Measurements from ENCODE around the gene OR2AE1.

OR2AE1 gene, protein sequence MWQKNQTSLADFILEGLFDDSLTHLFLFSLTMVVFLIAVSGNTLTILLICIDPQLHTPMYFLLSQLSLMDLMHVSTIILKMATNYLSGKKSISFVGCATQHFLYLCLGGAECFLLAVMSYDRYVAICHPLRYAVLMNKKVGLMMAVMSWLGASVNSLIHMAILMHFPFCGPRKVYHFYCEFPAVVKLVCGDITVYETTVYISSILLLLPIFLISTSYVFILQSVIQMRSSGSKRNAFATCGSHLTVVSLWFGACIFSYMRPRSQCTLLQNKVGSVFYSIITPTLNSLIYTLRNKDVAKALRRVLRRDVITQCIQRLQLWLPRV

DNA sequence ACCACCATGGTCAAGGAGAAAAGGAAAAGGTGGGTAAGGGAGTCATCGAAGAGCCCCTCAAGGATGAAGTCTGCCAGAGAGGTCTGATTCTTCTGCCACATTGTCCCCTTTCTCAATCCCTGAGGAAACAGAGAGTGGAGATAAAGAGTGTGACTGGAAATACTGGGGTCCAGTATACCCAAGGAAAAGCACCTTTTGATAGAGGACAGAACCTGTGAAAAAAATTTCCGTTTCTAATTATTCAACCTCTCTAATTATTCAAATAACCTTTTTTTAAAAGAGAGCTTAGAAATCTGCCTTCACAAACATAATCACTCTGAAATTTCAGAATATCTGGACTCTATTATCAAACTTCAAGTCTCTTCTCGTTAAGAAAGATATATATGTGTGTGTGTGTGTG is at the start of gene OR2AE1:
Gene OR2AE1, minus strand, starts transcription at position 101 of the 400 bp plus-strand sequence. Its CDS starts 0 bp downstream, at position 101.
- no peak within 1 kb of the TSS for H3K9ac ChIP-seq (ENCODE audit: low read depth, low read length)
- H3K27ac ChIP-seq (ENCODE audit: low read depth, low read length) = no peak within 1 kb of the TSS
- H3K36me3 ChIP-seq (ENCODE audit: control insufficient read depth, insufficient read depth, low read length) = no peaks in the 10 kb centered on the region
- no peak within 1 kb of the TSS for H3K4me3 ChIP-seq (ENCODE audit: low read depth, low read length)
- no peaks in the 10 kb centered on the region for H3K4me1 ChIP-seq (ENCODE audit: control insufficient read depth, insufficient read depth, low read length)
- no peaks in the 10 kb centered on the region for H3K27me3 ChIP-seq (ENCODE audit: control insufficient read depth, insufficient read depth, low read length)
- no peaks in the 10 kb centered on the region for H3K9me3 ChIP-seq (ENCODE audit: control insufficient read depth, insufficient read depth, low read length)

DNA sequence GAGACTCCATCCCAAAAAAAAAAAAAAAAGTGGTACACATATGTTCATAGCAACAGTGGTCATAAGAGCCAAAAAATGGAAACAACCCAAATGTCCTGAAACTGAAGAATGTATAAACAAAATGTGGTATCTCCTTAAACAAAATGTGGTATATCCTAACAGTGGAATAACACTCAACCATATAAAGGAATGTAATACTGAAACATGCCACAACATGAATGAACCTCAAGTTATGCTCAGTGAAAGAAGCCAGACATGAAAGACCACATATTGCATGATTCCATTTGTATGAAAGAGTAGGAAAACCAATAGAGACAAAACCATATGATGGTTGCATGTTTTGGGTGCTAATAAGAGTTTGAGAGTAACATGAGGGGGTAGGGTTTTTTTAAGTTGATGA is 49.5 kb upstream of the OR2AE1 start:
- Histone ChIP-seq H3K4me3 (ENCODE audit: low read depth, low read length) (no peak overlapping the region), H3K9me3 (ENCODE audit: control insufficient read depth, insufficient read depth, low read length) (no peaks in the 10 kb centered on the region), H3K36me3 (ENCODE audit: control insufficient read depth, insufficient read depth, low read length) (no peaks in the 10 kb centered on the region), H3K4me1 (ENCODE audit: control insufficient read depth, insufficient read depth, low read length) (peaks cover 11% of the 10 kb centered on the region; the same call in 1 of the 2 replicates), H3K27ac (ENCODE audit: low read depth, low read length) (no peak overlapping the region), H3K9ac (ENCODE audit: low read depth, low read length) (no peak overlapping the region), H3K27me3 (ENCODE audit: control insufficient read depth, insufficient read depth, low read length) (peaks cover 5% of the 10 kb centered on the region; the same call in 1 of the 2 replicates)

DNA sequence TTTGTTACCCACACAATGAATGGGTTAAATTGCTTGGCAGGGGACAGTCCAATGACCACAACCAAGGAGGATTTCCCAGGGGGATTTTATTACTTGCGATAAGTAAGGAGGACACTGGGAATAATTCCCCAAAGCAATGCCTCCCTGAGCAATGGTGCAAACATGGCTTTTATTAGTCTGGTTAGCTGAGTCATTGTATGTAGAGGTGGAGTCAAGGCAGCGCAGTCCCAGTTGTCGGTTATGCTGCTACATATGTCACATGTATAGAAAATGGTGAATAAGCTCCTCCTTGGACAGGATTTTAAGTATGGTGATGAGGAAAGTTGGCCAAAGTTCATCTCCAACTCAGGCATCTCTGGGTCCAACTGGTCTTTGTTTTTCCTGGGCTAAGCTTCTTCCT is 46.4 kb upstream of the OR2AE1 start:
- Histone ChIP-seq H3K27me3 (ENCODE audit: control insufficient read depth, insufficient read depth, low read length) (peaks cover under 1% of the 10 kb centered on the region; the same call in 1 of the 2 replicates), H3K36me3 (ENCODE audit: control insufficient read depth, insufficient read depth, low read length) (no peaks in the 10 kb centered on the region), H3K9ac (ENCODE audit: low read depth, low read length) (no peak overlapping the region), H3K4me1 (ENCODE audit: control insufficient read depth, insufficient read depth, low read length) (no peaks in the 10 kb centered on the region), H3K9me3 (ENCODE audit: control insufficient read depth, insufficient read depth, low read length) (peaks cover 7% of the 10 kb centered on the region; the same call in 1 of the 2 replicates), H3K4me3 (ENCODE audit: low read depth, low read length) (no peak overlapping the region), H3K27ac (ENCODE audit: low read depth, low read length) (no peak overlapping the region)

DNA sequence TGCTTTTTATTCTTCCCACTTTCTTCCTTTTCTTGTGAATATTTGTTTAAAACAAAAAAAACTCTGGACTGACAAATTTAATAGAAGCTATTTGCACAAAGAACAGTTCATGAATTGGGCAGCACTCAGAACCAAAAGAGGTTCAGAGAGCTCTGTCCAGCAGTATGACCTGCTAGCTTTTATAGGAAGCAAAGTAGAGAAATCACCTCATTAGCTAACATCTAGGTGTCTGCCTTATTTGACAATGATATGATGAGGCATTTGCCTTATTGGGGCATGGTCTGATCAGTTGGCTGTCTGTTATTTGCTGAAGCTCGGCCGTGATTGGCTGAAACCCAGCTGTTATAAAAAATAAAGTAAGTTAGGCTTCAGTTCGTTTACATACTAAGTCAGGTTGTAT is 43.3 kb upstream of the OR2AE1 start:
- Histone ChIP-seq H3K9ac (ENCODE audit: low read depth, low read length) (no peak overlapping the region), H3K4me1 (ENCODE audit: control insufficient read depth, insufficient read depth, low read length) (no peaks in the 10 kb centered on the region), H3K27me3 (ENCODE audit: control insufficient read depth, insufficient read depth, low read length) (no peaks in the 10 kb centered on the region; the same call in 1 of the 2 replicates), H3K27ac (ENCODE audit: low read depth, low read length) (no peak overlapping the region), H3K4me3 (ENCODE audit: low read depth, low read length) (peak overlapping the region; percentile 84), H3K36me3 (ENCODE audit: control insufficient read depth, insufficient read depth, low read length) (peaks cover 23% of the 10 kb centered on the region), H3K9me3 (ENCODE audit: control insufficient read depth, insufficient read depth, low read length) (peaks cover 7% of the 10 kb centered on the region; the same call in 1 of the 2 replicates)

DNA sequence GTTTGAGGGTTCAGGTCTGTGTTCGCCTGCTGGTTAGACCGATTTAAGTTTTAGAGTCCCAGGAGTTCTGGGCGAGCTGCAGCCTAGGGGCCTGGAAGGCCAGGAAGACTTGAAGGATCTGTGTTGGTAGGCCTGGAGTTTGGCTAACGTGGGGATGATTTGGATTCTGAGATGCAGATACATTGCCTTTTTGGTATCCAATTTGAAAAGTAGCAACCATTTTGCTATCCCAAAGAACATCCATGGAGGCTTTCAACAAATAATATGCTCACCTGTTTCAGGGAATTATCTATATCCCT is 42.9 kb upstream of the OR2AE1 start:
- H3K9ac ChIP-seq (ENCODE audit: low read depth, low read length) = peak overlapping the region; percentile 33; the same call in 1 of the 2 replicates
- no peaks in the 10 kb centered on the region for H3K4me1 ChIP-seq (ENCODE audit: control insufficient read depth, insufficient read depth, low read length)
- peak overlapping the region; percentile 69 for H3K27ac ChIP-seq (ENCODE audit: low read depth, low read length)

DNA sequence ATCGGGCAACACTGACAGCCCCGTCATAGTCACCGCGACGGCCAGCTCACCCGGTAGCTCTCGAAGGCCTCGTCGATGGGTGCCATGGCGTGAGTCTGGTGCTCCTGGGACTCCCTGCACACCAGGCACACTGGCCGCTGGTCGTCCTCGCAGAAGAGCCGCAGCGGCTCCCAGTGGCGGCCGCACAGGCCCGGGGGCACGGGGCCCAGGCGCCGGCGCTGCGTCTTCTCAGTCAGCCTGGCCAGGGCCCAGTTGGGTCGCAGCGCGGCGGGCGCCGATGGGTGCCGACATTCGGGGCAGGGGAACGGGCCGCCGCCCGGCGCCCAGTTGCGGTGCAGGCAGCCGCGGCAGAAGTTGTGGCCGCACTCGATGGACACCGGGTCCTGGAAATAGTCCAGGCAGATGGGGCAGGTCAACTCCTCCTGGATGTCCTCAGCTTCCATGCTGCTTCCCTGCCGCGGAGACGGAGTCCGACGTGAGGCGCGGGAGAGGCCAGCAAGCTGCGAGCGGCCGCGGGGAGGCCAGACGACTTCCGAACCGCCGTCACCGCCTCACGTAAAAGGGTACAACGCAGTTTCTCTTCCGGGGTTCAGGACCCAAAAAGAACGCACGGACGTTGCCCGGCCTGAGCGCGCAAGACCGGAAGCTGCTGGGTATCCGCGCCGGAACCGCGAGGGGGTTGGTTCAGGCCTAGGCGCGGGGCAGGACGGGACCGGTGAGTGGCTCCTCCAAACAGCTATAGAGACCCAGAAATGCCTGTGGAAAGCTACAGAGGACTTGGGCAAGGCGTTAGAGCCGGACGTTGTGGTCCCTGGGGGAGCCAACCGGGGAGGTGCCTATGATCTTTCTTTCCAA is 42.4 kb upstream of the OR2AE1 start, which contains the start of gene TRIM4:
Gene TRIM4, minus strand, starts transcription at position 572 of the 855 bp plus-strand sequence. Its CDS starts 129 bp downstream, at position 443.
- peaks cover 25% of the 10 kb centered on the region for H3K36me3 ChIP-seq (ENCODE audit: control insufficient read depth, insufficient read depth, low read length)
- H3K27me3 ChIP-seq (ENCODE audit: control insufficient read depth, insufficient read depth, low read length) = no peaks in the 10 kb centered on the region; the same call in 1 of the 2 replicates
- peaks cover 7% of the 10 kb centered on the region; the same call in 1 of the 2 replicates for H3K9me3 ChIP-seq (ENCODE audit: control insufficient read depth, insufficient read depth, low read length)
- peak within 1 kb of the TSS; percentile 33 for H3K9ac ChIP-seq (ENCODE audit: low read depth, low read length)
- peak within 1 kb of the TSS; percentile 69 for H3K27ac ChIP-seq (ENCODE audit: low read depth, low read length)
- H3K4me1 ChIP-seq (ENCODE audit: control insufficient read depth, insufficient read depth, low read length) = no peaks in the 10 kb centered on the region
- peak within 1 kb of the TSS; percentile 84 for H3K4me3 ChIP-seq (ENCODE audit: low read depth, low read length)

More for the DNA sequence above, 42.9 kb upstream of the OR2AE1 start:
- H3K9me3 ChIP-seq (ENCODE audit: control insufficient read depth, insufficient read depth, low read length) = peaks cover 7% of the 10 kb centered on the region; the same call in 1 of the 2 replicates
- H3K4me3 ChIP-seq (ENCODE audit: low read depth, low read length) = peak overlapping the region; percentile 84
- H3K36me3 ChIP-seq (ENCODE audit: control insufficient read depth, insufficient read depth, low read length) = peaks cover 25% of the 10 kb centered on the region
- H3K27me3 ChIP-seq (ENCODE audit: control insufficient read depth, insufficient read depth, low read length) = no peaks in the 10 kb centered on the region; the same call in 1 of the 2 replicates

DNA sequence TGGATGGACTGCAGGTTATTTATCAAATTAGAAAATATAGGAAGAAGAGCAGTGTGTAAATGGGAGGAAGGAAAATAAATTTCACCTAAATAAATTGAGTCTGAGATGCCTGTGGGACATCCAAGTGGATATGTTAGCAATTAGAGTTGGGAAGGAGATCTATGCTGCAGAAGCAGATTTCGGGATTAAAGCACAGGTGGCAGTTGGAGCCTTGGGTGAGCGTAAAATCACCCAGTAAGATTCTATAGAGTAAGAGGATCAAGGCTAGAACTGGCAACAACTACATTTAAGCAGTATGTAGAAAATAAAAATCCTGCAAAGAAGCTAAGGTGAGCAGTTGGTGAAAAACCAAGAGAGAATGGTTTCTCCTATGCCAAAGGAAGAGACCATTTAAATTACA is 34.1 kb upstream of the OR2AE1 start:
- H3K27ac ChIP-seq (ENCODE audit: low read depth, low read length) = no peak overlapping the region
- H3K4me1 ChIP-seq (ENCODE audit: control insufficient read depth, insufficient read depth, low read length) = no peaks in the 10 kb centered on the region
- H3K9me3 ChIP-seq (ENCODE audit: control insufficient read depth, insufficient read depth, low read length) = no peaks in the 10 kb centered on the region
- H3K9ac ChIP-seq (ENCODE audit: low read depth, low read length) = no peak overlapping the region
- no peak overlapping the region for H3K4me3 ChIP-seq (ENCODE audit: low read depth, low read length)
- H3K36me3 ChIP-seq (ENCODE audit: control insufficient read depth, insufficient read depth, low read length) = peaks cover 39% of the 10 kb centered on the region
- H3K27me3 ChIP-seq (ENCODE audit: control insufficient read depth, insufficient read depth, low read length) = no peaks in the 10 kb centered on the region

DNA sequence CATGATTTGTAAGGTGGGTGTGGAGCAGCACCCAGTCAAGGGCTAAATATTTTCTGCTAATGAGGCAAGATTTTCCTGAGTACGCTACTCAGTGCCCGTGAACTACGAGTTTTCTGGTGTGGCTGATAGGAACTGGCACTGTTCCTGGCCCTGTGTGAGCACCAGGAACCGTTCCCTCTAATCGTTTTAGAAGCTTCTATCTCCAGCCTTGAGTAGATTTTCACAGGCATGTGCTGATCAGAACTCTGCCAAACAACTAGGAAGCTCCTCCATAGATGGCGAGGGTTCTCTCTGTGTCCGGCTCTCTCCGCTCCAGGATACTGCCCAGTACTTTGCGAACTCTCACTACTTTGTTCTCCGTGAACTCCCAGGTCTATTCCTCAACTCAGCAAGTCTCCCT is 24.7 kb upstream of the OR2AE1 start:
- Histone ChIP-seq H3K27ac (ENCODE audit: low read depth, low read length) (no peak overlapping the region), H3K9ac (ENCODE audit: low read depth, low read length) (no peak overlapping the region), H3K9me3 (ENCODE audit: control insufficient read depth, insufficient read depth, low read length) (no peaks in the 10 kb centered on the region), H3K36me3 (ENCODE audit: control insufficient read depth, insufficient read depth, low read length) (peaks cover 50% of the 10 kb centered on the region), H3K27me3 (ENCODE audit: control insufficient read depth, insufficient read depth, low read length) (no peaks in the 10 kb centered on the region), H3K4me3 (ENCODE audit: low read depth, low read length) (no peak overlapping the region), H3K4me1 (ENCODE audit: control insufficient read depth, insufficient read depth, low read length) (no peaks in the 10 kb centered on the region)

DNA sequence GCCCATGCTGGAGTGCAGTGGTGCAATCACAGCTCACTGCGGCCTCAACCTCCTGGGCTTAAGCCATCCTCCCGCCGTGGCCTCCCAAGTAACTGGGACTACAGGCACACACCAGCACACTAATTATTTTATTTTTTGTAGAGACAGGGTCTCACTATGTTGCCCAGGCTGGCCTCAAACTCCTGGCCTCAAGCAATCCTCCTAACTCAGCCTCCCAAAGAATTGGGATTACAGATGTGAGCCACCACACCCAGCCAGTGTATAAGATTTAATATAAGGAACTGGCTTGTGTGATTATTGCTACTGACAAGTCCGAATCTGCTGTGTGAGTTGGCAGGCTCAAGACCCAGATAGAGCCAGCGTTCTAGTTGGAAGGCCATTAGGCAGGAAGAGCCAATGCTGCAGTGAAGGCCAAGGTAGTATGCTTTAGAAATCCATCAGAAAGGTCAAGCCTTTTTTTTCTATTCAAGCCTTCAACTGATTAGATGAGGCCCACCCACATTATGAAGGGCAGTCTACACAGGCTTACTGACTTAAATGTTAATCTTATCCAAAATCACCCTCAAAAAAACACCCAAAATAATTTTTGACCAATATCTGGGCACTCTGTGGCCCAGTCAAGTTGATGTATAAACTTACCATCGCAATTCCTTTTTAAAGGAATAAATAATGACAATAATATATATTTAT is 23.1 kb upstream of the OR2AE1 start:
- Histone ChIP-seq H3K9ac (ENCODE audit: low read depth, low read length) (no peak overlapping the region), H3K4me3 (ENCODE audit: low read depth, low read length) (no peak overlapping the region), H3K36me3 (ENCODE audit: control insufficient read depth, insufficient read depth, low read length) (peaks cover 44% of the 10 kb centered on the region), H3K4me1 (ENCODE audit: control insufficient read depth, insufficient read depth, low read length) (no peaks in the 10 kb centered on the region), H3K9me3 (ENCODE audit: control insufficient read depth, insufficient read depth, low read length) (no peaks in the 10 kb centered on the region), H3K27ac (ENCODE audit: low read depth, low read length) (no peak overlapping the region), H3K27me3 (ENCODE audit: control insufficient read depth, insufficient read depth, low read length) (no peaks in the 10 kb centered on the region)

DNA sequence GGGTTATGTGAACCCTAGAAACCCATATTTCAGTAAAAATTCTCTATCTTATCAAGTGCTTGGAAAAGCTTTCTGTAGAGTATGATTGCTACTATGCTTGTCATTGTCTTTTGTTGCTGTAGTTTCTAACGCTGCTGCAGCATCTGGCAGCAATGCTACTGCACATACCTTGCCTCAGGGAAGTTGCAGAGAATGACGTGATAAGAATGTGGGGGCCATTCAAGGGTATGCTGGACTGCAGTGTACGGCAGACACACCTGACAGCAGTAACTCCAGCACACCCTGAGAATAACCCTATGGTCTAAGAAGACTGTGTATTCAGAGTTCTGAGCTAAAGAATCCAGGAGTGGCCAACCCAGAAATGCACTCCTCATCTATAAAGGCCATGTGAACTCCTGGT is 22.0 kb upstream of the OR2AE1 start:
- no peaks in the 10 kb centered on the region for H3K9me3 ChIP-seq (ENCODE audit: control insufficient read depth, insufficient read depth, low read length)
- H3K27me3 ChIP-seq (ENCODE audit: control insufficient read depth, insufficient read depth, low read length) = no peaks in the 10 kb centered on the region
- no peak overlapping the region for H3K27ac ChIP-seq (ENCODE audit: low read depth, low read length)
- H3K9ac ChIP-seq (ENCODE audit: low read depth, low read length) = no peak overlapping the region
- peaks cover 39% of the 10 kb centered on the region for H3K36me3 ChIP-seq (ENCODE audit: control insufficient read depth, insufficient read depth, low read length)
- no peak overlapping the region for H3K4me3 ChIP-seq (ENCODE audit: low read depth, low read length)
- H3K4me1 ChIP-seq (ENCODE audit: control insufficient read depth, insufficient read depth, low read length) = no peaks in the 10 kb centered on the region

Measured in HUES48 (cell line).